ENCODE measurements around the gene SAMD11. TPM values are rescaled to one million over a fixed set of nuclear protein-coding genes. Genes with fewer than 3 reads are reported as not detected.

SAMD11 gene
- total and polyA plus RNA-seq, 4 donors = 0.51 to 4.1 (median 1.3) TPM

- TF ChIP-seq ZBTB33 (IDR thresholded peaks at IDR 0.05) = no peak
Measured at GRCh38 chr1:952603-953002, 28.9 kb downstream of the SAMD11 start (continued).

GRCh38 chr1:953524-954320 lies 30.0 kb downstream of the SAMD11 start:
- no peak overlapping the region for H3K9ac ChIP-seq (ENCODE audit: low read depth in 1 of 2, low read length in 2 of 2)
- H3K4me3 ChIP-seq (ENCODE audit: low read depth in 1 of 3, low read length in 3 of 3) = no peak overlapping the region
- DNase-seq (ENCODE audit: low spot score) = no peak
- H3K9me3 ChIP-seq (ENCODE audit: control insufficient read depth in 4 of 4, low read length in 3 of 4) = no peaks in the 10 kb centered on the region
- TF ChIP-seq EGR1 (IDR thresholded peaks at IDR 0.05; ENCODE audit: low read depth in 2 of 2) (no peak), MAX (IDR thresholded peaks at IDR 0.05) (no peak), HNF4A (conservative IDR thresholded peaks at IDR 0.05) (no peak), FOXA1 (IDR thresholded peaks at IDR 0.05) (no peak), NR2F2 (IDR thresholded peaks at IDR 0.05) (no peak), ZBTB33 (IDR thresholded peaks at IDR 0.05) (no peak), REST (IDR thresholded peaks at IDR 0.05) (no peak), HNF4G (IDR thresholded peaks at IDR 0.05) (no peak), GABPA (IDR thresholded peaks at IDR 0.05 in 1 of 2, conservative IDR thresholded peaks at IDR 0.05 in 1 of 2) (no peak), ATF3 (IDR thresholded peaks at IDR 0.05) (no peak), SP1 (IDR thresholded peaks at IDR 0.05) (no peak), YY1 (IDR thresholded peaks at IDR 0.05) (no peak), JUND (IDR thresholded peaks at IDR 0.05) (no peak), RAD21 (IDR thresholded peaks at IDR 0.05) (no peak)
- H3K36me3 ChIP-seq (ENCODE audit: control insufficient read depth in 4 of 4, insufficient read depth in 3 of 4, low read depth in 1 of 4, low read length in 3 of 4) = peaks cover 27 to 77% (median 36%) of the 10 kb centered on the region in 4 donors
- H3K27me3 ChIP-seq (ENCODE audit: control insufficient read depth in 4 of 4, insufficient read depth in 4 of 4, low read length in 3 of 4) = no peaks in the 10 kb centered on the region
- peaks cover 2 to 18% (median 14%) of the 10 kb centered on the region in 4 donors for H3K4me1 ChIP-seq (ENCODE audit: control insufficient read depth in 4 of 4, insufficient read depth in 4 of 4, low read length in 3 of 4)
- H3K27ac ChIP-seq (ENCODE audit: low read depth in 1 of 2, low read length in 2 of 2) = no peak overlapping the region
- 93% methylated on average over 32 of the region's 32 CpGs for WGBS
